Camera-type eye (tissue), 1 donor: Measurements from ENCODE around the gene MPP1. TPM values are rescaled to one million over a fixed set of nuclear protein-coding genes. Genes with fewer than 3 reads are reported as not detected.

Experiments
- total RNA-seq: library from RNA; depleted of rRNA; stranded (reverse); fragments of >200 nt; gene quantifications from one replicate; pipeline ENCODE4 v1.2.3, GENCODE V29; 2014

Gene MPP1
- 22.2 TPM for total RNA-seq

GRCh38 chrX:154804957-154805695, at the start of gene MPP1:
Gene MPP1, minus strand, starts transcription at chrX:154805485. Its CDS starts 112 bp downstream, at chrX:154805373.

GRCh38 chrX:154834562-154834961, 29.3 kb upstream of the MPP1 start, which contains the start of gene SMIM9:
Gene SMIM9, minus strand, starts transcription at chrX:154834662. Its CDS starts 3,806 bp downstream, at chrX:154830856.

GRCh38 chrX:154762537-154763296, 42.6 kb downstream of the MPP1 start, which contains the start of gene DKC1:
Gene DKC1, plus strand, starts transcription at chrX:154762864. Its CDS starts 102 bp downstream, at chrX:154762966.

GRCh38 chrX:154750301-154751202, 54.7 kb downstream of the MPP1 start, which contains the start of gene GAB3:
Gene GAB3, minus strand, starts transcription at chrX:154751077. Its CDS starts 52 bp downstream, at chrX:154751025.

Other genes starting within 250 kb of the MPP1 start
- gene CTAG1A, start 220.4 kb downstream of the MPP1 start, total RNA-seq = not detected
- not detected for gene CTAG1B, start 186.2 kb downstream of the MPP1 start, total RNA-seq
- not detected for gene CTAG2, start 151.9 kb downstream of the MPP1 start, total RNA-seq
- 4.3 TPM for gene GAB3, start 54.4 kb downstream of the MPP1 start, total RNA-seq
- 41.2 TPM for gene DKC1, start 42.6 kb downstream of the MPP1 start, total RNA-seq
- not detected for gene SMIM9, start 29.2 kb upstream of the MPP1 start, total RNA-seq
- gene F8A1, start 80.9 kb upstream of the MPP1 start, total RNA-seq = 3.1 TPM
- 5.9 TPM for gene F8, start 217.2 kb upstream of the MPP1 start, total RNA-seq
- 41.6 TPM for gene FUNDC2, start 221.4 kb upstream of the MPP1 start, total RNA-seq